ENCODE data around the gene THSD1. TPM values are rescaled to one million over a fixed set of nuclear protein-coding genes. Genes with fewer than 3 reads are reported as not detected.

The THSD1 gene
- 0.34 and 0.39 TPM in 2 replicates for total RNA-seq

DNA sequence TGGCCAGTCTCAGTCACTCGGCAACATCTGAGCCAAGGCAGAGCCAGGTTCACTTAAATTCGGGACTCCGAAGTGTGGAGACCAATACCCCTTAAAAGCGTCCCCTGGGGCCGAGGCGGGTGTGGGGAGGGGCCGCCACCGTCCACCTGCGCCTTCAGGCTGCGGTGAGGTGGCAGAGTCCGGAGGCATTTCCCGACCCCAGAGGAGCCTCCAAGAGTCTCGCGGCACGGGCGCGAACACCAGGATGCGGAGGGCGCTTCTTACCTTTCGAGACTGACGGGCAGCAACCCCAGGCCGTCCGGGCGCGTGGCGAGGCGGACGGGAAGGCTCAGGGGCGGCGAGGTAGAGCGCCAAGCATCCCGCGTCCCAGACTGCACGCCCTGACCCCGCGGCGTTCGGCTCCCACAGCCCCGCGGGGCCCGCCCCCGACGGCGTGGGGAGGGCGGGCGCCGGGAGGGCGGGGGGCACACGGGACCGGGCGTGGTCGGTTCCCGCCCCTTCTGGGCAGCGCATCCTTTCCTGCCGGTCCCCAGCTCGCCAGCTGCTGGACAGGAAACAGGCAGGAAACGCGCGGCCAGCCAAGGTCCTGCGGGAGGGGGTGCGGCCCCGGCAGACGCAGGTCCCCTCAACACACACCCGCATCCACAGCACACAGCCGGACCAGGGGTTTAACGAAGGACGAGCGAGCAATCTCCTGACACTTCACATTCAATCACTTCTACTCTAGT, at the start of gene THSD1:
THSD1 (minus strand) TSS at position 406 of the 728 bp plus-strand sequence. CDS start 3,572 bp downstream, outside the sequence.
- no peaks in the 10 kb centered on the region for H3K9me3 Mint-ChIP-seq
- peaks cover 3% of the 10 kb centered on the region for H3K36me3 Mint-ChIP-seq (ENCODE audit: low read depth)
- intact Hi-C loops (cut with micrococcal nuclease), result no loop called here
- peak within 1 kb of the TSS; percentile 66 for H3K4me3 Mint-ChIP-seq (ENCODE audit: low read depth)
- H3K27me3 Mint-ChIP-seq (ENCODE audit: low read depth), result peaks cover 25% of the 10 kb centered on the region
- H3K4me1 Mint-ChIP-seq (ENCODE audit: low read depth), result peaks cover 14% of the 10 kb centered on the region
- H3K27ac Mint-ChIP-seq, result no peak within 1 kb of the TSS
- no peak for DNase-seq (ENCODE audit: low spot score)

GRCh38 chr13:52455677-52456041, 49.7 kb upstream of the THSD1 start:
- Mint-ChIP-seq H3K9me3 (no peaks in the 10 kb centered on the region), H3K4me3 (ENCODE audit: low read depth) (peak overlapping the region; percentile 94), H3K36me3 (ENCODE audit: low read depth) (peaks cover 36% of the 10 kb centered on the region), H3K27ac (peak overlapping the region; percentile 99), H3K4me1 (ENCODE audit: low read depth) (peaks cover 43% of the 10 kb centered on the region), H3K27me3 (ENCODE audit: low read depth) (no peaks in the 10 kb centered on the region)
- intact Hi-C loops (cut with micrococcal nuclease), result loop anchor here (1.0 to 10.0 kb wide), 6 partner anchors 161 to 1003 kb away; partner anchors contain the start of genes ALG11, DHRS12, INTS6 and SUGT1
- DNase-seq (ENCODE audit: low spot score), result peak; percentile 77

GRCh38 chr13:52454820-52455676, 49.1 kb upstream of the THSD1 start, which contains the start of gene CKAP2:
TSS of gene CKAP2 (plus strand) at chr13:52455478. CDS start at chr13:52455557, 79 bp downstream.
- Mint-ChIP-seq H3K4me1 (ENCODE audit: low read depth) (peaks cover 42% of the 10 kb centered on the region), H3K36me3 (ENCODE audit: low read depth) (peaks cover 31% of the 10 kb centered on the region)

GRCh38 chr13:52454459-52454819, 48.5 kb upstream of the THSD1 start:
- Mint-ChIP-seq H3K4me1 (ENCODE audit: low read depth) (peaks cover 39% of the 10 kb centered on the region), H3K36me3 (ENCODE audit: low read depth) (peaks cover 30% of the 10 kb centered on the region), H3K27me3 (ENCODE audit: low read depth) (no peaks in the 10 kb centered on the region), H3K27ac (peak overlapping the region; percentile 99), H3K4me3 (ENCODE audit: low read depth) (peak overlapping the region; percentile 94), H3K9me3 (no peaks in the 10 kb centered on the region)
- DNase-seq (ENCODE audit: low spot score), result peak; percentile 14
- intact Hi-C loops (cut with micrococcal nuclease), result loop anchor here (2.0 to 10.0 kb wide), 5 partner anchors 107 to 650 kb away; partner anchors contain the start of genes DHRS12 and SUGT1

More at GRCh38 chr13:52454820-52455676, 49.1 kb upstream of the THSD1 start, which contains the start of gene CKAP2:
- H3K9me3 Mint-ChIP-seq, result no peaks in the 10 kb centered on the region
- peak within 1 kb of the TSS; percentile 99 for H3K27ac Mint-ChIP-seq
- peak within 1 kb of the TSS; percentile 94 for H3K4me3 Mint-ChIP-seq (ENCODE audit: low read depth)
- DNase-seq (ENCODE audit: low spot score), result peak; percentile 93
- intact Hi-C loops (cut with micrococcal nuclease), result loop anchor here (1.0 to 10.0 kb wide), 7 partner anchors 108 to 1003 kb away; partner anchors contain the start of genes ALG11, DHRS12, INTS6 and SUGT1
- no peaks in the 10 kb centered on the region for H3K27me3 Mint-ChIP-seq (ENCODE audit: low read depth)

DNA sequence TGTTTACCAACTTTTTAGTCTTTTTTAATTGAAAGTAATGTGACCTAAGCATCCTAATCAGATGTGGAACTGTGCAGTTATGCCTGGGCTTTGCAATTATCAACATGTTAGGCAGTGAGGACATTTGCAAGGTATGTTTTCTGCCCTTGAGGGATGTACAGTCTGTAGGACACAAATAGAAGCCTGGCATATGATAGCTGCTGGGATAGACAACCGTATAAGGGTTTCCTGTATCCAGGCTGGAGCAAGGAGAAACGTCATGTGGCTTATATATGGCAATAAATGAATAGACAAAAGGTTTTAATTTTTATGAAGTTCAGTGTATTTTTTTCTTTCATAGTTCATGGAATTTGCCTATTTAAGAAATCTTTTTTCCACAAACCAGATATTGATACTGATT, 46.5 kb upstream of the THSD1 start:
- intact Hi-C loops (cut with micrococcal nuclease), result loop anchor here (5.0 to 10.0 kb wide), 2 partner anchors 105 to 648 kb away; partner anchors contain the start of gene DHRS12
- H3K27ac Mint-ChIP-seq, result no peak overlapping the region
- H3K4me1 Mint-ChIP-seq (ENCODE audit: low read depth), result peaks cover 46% of the 10 kb centered on the region
- H3K27me3 Mint-ChIP-seq (ENCODE audit: low read depth), result no peaks in the 10 kb centered on the region
- no peak for DNase-seq (ENCODE audit: low spot score)
- no peaks in the 10 kb centered on the region for H3K9me3 Mint-ChIP-seq
- peaks cover 27% of the 10 kb centered on the region for H3K36me3 Mint-ChIP-seq (ENCODE audit: low read depth)
- H3K4me3 Mint-ChIP-seq (ENCODE audit: low read depth), result no peak overlapping the region

DNA sequence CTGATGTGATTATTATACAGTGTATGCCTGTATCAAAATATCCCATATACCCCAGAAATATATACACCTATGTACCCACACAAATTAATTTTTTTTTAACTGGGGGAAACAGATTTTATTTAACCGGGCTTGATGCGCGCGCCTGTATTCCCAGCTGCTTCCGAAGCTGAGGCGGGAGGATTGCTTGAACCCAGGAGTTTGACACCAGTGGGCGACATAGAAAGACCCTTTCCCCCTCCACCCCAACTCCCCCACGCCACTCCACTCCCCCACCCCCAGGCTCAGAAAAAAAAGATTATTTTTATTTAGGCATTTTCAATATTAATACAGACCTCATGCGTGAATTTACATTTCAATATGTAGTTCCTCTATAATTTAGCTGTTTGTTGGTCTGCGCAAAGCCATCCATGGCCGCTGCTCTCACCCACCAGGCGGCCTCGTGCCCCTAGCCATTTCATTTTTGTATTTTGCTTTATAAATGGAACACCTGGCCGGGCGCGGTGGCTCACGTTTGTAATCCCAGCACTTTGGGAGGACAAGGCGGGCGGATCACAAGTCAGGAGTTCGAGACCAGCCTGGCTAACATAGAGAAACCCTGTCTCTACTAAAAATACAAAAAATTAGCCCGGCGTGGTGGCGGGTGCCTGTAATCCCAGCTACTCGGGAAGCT, 45.3 kb upstream of the THSD1 start:
- H3K27me3 Mint-ChIP-seq (ENCODE audit: low read depth), result no peaks in the 10 kb centered on the region
- intact Hi-C loops (cut with micrococcal nuclease), result loop anchor here (2.0 to 10.0 kb wide), 3 partner anchors 104 to 866 kb away; partner anchors contain the start of genes DHRS12 and WDFY2
- H3K4me1 Mint-ChIP-seq (ENCODE audit: low read depth), result peaks cover 40% of the 10 kb centered on the region

GRCh38 chr13:52450793-52451116, 44.8 kb upstream of the THSD1 start:
- Mint-ChIP-seq H3K4me3 (ENCODE audit: low read depth) (peak overlapping the region; percentile 84), H3K4me1 (ENCODE audit: low read depth) (peaks cover 37% of the 10 kb centered on the region), H3K27ac (peak overlapping the region; percentile 46), H3K9me3 (no peaks in the 10 kb centered on the region), H3K36me3 (ENCODE audit: low read depth) (peaks cover 14% of the 10 kb centered on the region), H3K27me3 (ENCODE audit: low read depth) (no peaks in the 10 kb centered on the region)
- intact Hi-C loops (cut with micrococcal nuclease), result loop anchor here (2.0 to 10.0 kb wide), 3 partner anchors 103 to 866 kb away; partner anchors contain the start of genes DHRS12 and WDFY2
- DNase-seq (ENCODE audit: low spot score), result no peak

More for the DNA sequence above, 45.3 kb upstream of the THSD1 start:
- Mint-ChIP-seq H3K36me3 (ENCODE audit: low read depth) (peaks cover 18% of the 10 kb centered on the region), H3K4me3 (ENCODE audit: low read depth) (peak overlapping the region; percentile 84), H3K27ac (peak overlapping the region; percentile 46), H3K9me3 (no peaks in the 10 kb centered on the region)
- DNase-seq (ENCODE audit: low spot score), result no peak

DNA sequence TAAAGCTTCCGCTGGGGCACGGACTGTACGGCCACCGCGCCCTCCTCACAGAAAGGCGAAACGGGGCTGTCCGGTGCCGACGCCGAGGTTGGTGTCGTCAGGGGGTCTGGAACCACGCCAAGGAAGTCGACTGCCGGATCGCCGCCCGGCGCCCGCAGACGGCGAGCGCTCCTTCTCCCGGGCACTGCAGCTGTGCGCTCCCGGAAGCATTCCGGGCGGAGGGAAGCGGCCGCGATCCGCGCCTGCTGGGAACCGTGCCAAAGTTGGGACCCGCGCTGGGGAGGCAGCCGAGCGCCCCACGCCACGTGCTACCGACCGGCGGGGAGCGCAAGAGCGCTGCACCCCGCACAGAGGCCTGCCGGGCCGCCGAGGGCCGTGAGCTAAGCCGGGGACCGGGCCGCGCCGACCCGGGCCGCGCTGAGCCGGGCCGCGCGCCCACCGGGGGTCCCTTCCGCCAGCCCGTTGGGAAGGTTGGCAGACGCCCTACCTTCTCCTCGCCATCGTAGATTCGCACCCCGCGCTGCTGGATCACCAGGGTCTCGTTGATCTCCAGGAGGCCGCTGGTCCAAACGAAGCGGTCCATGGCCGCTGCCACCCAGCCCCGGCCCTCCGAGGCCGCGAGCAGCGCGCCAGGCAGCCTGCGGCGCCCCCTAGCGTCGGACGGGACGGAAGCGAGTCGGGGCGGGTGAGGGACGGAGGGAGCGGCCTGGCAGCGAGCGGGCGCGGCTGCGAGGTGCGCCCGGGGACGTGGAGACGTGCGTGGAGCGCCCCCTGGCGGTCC, 44.2 kb upstream of the THSD1 start, which contains the start of gene VPS36:
VPS36 (minus strand) TSS at position 623 of the 781 bp plus-strand sequence; CDS start at position 583, 40 bp downstream.
- Mint-ChIP-seq H3K4me1 (ENCODE audit: low read depth) (peaks cover 37% of the 10 kb centered on the region), H3K4me3 (ENCODE audit: low read depth) (peak within 1 kb of the TSS; percentile 95), H3K9me3 (no peaks in the 10 kb centered on the region), H3K27me3 (ENCODE audit: low read depth) (no peaks in the 10 kb centered on the region), H3K36me3 (ENCODE audit: low read depth) (peaks cover 15% of the 10 kb centered on the region), H3K27ac (peak within 1 kb of the TSS; percentile 91)
- DNase-seq (ENCODE audit: low spot score), result peak; percentile 92
- intact Hi-C loops (cut with micrococcal nuclease), result loop anchor here (2.0 to 10.0 kb wide), 3 partner anchors 103 to 865 kb away; partner anchors contain the start of genes DHRS12 and WDFY2

DNA sequence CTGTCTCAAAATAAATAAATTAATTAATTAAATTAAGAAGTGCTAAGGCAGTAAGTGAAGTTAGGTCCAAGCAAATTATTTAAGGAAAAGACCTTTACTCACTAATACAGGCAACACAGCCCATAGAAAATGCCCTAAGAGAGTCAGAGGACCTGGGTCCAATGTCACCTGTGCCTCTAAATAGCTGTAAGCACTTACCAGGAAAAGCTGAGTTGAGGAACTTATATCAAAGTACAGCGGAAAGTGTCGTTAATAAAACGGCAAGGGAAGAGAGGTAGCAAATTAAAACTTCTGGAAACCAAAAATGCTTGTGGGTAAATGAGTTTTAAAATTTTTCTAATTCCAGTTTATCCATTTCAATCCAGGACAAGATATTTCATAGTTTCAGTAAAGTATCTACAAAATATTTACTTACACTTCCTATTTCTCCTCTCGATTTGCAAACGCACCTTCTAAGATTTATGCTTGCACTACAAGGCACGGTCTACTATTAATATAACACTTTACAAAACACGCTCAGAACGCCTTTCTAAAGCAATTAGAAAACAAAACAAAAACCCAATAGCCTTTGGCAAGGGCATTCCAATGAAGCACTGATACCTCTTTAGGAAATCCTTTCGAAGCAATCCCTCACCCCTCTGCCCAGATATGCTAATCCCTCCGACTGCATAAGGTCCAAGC, 43.5 kb upstream of the THSD1 start:
- H3K27me3 Mint-ChIP-seq (ENCODE audit: low read depth), result no peaks in the 10 kb centered on the region
- H3K9me3 Mint-ChIP-seq, result no peaks in the 10 kb centered on the region
- H3K36me3 Mint-ChIP-seq (ENCODE audit: low read depth), result peaks cover 20% of the 10 kb centered on the region
- DNase-seq (ENCODE audit: low spot score), result no peak
- intact Hi-C loops (cut with micrococcal nuclease), result loop anchor here (2.0 to 10.0 kb wide), 4 partner anchors 37 to 865 kb away; partner anchors contain the start of genes DHRS12 and WDFY2
- H3K27ac Mint-ChIP-seq, result peak overlapping the region; percentile 91
- peaks cover 36% of the 10 kb centered on the region for H3K4me1 Mint-ChIP-seq (ENCODE audit: low read depth)
- peak overlapping the region; percentile 95 for H3K4me3 Mint-ChIP-seq (ENCODE audit: low read depth)

DNA sequence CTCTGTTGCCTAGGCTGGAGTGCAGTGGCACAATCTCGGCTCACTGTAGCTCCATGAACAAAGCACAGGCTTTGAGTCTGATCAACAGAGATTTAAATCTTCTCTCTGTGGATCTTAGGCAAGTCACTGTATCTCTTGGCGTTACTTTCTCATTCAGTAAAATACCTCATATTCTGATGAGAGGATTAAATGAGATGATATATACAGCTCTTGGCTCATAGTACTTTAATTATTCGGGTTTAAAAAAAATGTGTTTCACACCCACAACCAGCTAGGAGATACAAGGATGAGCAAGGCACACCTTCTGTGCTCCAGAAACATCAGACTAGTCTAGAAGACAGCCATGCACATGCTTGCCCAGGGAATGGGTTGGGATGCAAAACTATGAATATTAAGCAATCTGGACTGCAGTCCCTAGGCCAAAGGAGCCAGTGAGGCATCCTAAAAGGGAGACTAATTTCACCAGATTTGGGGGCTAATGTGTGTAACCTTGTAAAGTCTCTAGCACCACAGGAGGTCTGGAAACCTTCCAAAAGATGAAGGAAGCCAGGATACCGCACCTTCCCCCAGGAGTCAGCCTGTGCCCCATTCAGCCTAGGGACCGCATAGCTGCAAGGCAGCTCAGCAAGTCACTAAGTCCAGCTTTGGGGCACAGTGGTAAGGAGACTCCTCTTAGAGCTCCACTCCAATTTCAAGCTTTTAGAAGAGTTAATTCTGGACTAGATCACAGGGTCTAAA, 42.0 kb upstream of the THSD1 start:
- intact Hi-C loops (cut with micrococcal nuclease), result loop anchor here (5.0 kb wide), 1 partner anchor 36 kb away; no protein-coding TSS in a partner anchor
- DNase-seq (ENCODE audit: low spot score), result no peak
- H3K4me3 Mint-ChIP-seq (ENCODE audit: low read depth), result peak overlapping the region; percentile 17
- no peaks in the 10 kb centered on the region for H3K27me3 Mint-ChIP-seq (ENCODE audit: low read depth)
- H3K9me3 Mint-ChIP-seq, result no peaks in the 10 kb centered on the region
- H3K27ac Mint-ChIP-seq, result no peak overlapping the region
- H3K36me3 Mint-ChIP-seq (ENCODE audit: low read depth), result peaks cover 20% of the 10 kb centered on the region
- peaks cover 24% of the 10 kb centered on the region for H3K4me1 Mint-ChIP-seq (ENCODE audit: low read depth)
